Anterior cingulate cortex (tissue), 58 donors: Measurements from ENCODE around the gene ACKR3.
A peak's percentile ranks its signal among the peaks of the same experiment; 100 is the strongest.

Source experiments
- DNase-seq, 58 donors: peaks; one replicate each; lab custom pipeline; 2025; lab: John Stamatoyannopoulos, UW

The ACKR3 gene

DNA sequence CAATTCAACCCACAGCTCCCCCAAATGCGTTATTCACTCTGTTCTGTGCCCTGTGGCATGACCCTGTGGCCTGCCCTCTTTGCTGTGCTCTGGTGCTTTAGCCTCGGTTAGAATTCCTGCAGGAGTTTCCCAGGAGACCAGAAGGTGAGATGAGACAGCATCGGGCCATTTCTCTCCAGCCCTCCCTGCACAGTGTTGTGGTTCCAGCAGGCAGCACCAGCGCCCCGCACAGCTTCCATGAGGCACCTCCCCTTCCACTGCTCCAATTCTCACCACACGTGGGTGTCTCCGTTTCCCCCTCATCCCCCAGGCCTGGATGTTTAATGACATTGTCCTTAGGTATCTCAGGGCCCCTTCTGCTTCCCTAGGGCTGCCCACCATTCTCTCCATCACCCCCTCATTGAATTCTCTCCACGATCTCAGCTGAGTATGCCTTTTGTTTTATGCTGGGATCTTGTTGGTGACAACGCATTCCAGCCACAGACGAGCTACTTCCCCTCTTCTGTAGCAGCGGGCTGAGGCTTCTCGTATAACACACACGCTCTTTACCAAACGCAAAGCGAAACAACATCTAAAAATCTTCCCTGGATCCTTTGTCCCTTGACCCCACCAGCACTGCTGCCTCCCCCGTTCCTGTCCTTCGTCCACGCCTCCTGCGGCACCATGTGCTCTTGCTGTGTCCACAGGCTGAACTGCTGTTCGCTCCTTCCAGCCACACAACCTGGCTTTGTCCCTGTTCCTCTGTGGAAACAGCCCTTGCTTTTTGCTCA, 35.1 kb downstream of the ACKR3 start:
- no peak for DNase-seq

DNA sequence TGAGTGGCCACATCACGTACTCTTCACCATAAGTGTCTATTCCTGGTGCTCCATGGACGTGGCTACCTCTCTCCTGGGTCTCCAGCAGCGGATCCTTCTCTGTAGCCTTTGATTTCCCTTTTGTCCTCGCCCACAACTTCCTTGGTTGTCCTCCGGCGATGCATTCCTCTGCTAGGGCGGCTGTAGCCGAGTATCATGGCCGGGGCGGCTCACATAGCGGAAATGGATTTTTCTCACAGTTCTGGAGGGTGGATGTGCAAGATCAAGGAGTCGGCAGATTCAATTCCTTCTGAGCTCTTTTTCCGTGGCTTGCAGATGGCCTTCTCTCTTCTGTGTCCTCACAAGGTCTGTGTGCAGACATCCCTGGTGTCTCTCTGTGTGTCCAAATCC, 35.7 kb downstream of the ACKR3 start:
- DNase-seq = no peak

DNA sequence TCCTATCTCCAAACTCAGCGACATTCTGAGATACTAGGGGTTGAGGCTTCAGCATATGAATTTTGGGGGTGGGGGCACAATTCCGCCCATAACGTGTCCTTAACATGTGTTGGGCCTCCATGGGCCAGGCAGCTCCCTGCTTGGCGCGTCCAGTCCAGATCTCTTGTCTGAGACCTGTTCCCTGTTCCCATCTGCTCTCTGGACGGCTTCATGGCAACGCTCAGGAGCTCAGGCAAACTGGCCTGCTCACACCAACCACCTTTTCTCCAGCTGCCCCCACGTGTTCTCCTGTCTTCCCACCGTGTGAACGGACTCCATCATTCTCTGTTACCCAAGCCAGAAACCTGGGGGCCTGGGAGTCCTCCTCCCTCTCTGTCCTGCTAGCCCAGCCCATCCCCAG, 36.4 kb downstream of the ACKR3 start:
- DNase-seq = no peak

DNA sequence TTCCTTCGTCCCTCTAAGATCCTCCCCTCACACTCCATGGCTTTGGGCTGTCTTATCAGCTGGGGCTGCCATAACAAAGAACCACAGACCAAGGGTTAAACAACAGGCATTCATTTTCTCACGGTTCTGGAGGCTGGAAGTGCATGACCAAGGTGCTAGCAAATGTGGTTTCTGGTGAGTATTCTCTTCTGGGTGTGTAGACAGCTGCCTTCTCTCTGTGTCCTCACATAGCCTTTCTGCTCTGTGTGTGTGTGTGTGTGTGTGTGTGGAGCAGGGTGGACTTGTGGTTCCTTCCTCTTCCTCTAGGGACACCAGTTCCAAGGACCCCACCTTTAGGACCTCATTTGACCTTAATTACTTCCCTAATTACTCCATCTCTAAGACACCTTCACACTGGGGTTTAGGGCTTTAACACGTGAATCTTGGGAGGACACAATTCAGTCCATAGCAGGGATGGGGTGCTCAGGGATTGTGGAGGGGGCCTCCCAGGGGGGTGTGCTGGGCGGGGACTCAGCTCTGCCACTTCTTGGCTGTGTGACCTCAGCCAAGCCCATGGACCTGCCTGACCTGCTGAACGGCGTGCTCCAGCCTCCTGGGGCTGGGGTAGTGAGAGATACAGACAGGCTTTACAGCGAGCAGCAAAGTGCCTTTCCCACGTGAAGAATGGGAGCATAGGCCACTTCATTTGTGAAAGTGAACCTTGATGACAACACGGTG, 38.0 kb downstream of the ACKR3 start:
- no peak for DNase-seq

DNA sequence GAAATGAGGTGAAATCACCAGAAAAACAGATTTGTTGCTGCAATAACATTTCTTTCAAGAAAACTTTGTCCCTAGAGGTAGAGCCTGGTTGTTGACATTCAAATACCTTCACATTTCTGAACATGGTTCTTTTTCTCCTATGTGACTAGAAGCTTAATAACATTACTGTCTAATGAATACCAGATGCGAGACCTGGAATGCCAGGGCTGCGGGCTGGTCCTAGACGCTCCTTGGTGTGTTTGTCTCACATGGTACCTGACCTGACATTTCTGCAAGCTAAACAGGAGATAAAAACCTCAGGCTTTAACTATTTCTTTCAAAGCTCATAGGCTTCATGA, 38.5 kb downstream of the ACKR3 start:
- no peak for DNase-seq

DNA sequence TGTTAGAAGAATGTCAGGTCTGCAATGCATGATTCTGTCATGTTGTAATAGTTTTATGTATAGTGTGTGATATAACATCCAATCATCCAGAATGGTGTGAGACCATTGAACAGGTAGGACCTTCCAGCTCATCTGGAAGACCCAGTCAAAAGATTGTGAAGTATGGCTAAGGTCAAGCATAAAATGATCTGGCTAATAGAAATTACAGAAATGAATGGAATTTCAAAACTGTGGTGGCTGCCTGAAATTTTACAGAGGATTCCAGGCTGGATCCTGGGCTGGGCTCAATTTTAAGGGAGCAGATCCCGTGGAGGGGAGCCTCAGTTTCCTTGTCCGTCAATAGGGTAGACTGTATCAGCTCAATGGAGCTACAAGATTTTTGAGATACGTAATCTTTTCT, 39.1 kb downstream of the ACKR3 start:
- DNase-seq = no peak

DNA sequence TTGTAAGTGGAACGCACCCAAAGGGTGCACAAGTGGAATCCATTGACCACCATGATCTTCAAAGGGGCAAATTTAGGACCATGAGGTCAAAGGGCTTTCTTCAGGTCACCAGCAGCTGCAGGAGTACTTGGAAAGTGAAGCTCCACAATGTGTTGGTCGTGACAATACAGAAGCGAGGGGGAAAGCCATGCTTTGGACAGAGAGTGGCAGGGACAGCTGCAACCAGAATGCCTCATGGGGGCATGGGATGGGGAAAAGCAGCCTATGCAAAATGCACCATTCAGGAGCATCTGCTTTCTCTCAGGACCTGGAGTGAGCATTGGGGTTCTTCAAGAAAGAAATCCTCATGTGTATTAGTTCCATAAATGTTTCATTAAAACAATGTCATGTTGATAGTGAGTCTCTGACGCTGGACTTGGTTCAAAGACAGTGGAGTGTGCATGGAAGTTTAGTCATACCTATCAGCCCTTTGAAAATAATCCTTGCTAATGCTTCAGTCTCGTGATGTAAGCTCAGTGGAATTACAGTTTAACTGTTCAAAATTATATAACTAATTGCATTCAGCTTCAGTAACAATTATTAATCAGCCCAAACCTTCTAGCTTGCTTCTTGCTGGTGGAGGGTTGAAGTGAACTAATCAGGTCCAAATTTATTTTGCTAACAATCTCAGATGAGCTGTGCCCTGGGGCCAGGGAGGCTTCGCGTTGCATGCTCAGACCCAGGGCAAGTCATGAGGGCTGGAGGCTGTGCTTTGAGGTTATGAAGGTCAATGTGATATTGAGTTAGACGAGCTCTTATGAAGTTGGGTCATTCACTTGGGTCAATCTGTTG, 41.6 kb downstream of the ACKR3 start:
- DNase-seq = no peak

DNA sequence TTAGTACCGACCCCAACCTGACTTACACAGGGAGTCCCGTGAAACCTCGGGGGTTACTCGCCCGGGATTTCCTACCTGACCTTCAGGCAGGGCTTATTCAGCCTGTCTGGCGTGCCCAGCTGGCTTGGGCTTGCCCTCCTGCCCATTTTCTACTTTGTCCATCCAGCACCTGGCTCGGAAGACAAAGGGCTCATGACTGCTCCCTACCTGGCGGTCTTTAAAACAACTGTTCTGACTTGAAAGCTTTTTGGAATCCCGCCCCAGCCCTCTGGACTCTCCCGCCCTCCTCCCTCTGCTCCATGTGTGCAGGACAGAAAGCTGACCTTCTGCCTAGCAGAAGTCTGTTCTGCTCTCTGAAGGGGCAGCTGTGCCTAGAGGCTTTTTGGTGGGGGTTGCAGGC, 43.1 kb downstream of the ACKR3 start:
- DNase-seq = no peak

DNA sequence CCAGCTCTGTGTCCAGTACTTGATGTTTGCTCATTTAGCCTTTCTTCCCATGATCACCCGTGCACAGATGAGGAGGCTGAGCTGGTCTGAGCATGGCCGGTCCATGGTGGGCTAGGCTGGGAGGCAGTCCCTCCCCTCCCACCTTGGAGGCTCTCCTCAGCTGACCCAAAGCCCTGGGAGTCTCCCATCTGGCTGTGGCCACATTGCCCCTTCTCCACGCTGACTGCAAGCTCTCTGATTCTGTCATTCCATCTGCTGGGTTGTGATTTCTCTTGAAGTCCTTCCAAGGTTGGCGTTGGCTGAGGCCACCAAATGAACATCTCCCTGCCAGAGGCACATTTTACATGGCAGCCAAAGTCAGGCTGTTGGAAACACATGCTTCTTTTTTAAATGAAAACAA, 44.0 kb downstream of the ACKR3 start:
- DNase-seq = peak in 1 of 58 donors; percentile 21

DNA sequence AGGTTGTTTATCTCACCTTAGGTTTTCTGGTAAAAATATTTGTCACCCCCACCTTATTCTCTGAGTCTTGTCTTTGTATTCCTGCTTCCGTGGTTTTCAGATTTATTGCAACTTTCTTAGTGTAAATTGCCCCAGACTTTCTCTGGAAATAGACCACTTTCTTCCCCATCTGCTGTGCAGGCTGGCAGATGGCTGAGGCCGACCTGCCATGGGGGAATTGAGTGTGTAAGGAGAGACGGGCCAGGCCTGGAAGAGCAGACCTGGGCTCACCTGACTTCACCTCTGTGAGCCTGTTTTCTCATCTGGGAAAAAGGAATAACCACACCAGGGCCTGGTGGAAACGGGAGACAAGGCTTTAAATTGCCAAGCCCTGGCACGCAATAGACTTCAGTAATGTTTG, 44.9 kb downstream of the ACKR3 start:
- DNase-seq = no peak

DNA sequence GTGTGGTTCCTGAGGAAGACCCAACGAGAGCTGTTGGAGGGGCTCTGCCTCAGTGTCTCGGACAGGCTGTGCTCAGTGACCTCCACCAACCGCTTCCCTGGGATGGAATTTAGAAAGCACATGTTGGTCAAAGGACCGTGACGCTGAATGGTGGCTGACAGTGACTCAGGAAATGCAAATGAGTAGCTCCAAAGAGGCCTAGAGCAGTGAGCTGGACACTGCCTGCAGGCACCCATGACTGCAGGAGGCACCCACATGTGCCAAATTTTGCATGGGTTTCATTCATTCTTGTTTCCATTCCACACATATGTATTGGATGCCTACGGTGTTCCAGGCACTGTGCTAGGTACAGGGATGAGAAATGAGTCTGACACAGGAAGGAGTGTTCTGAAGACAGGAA, 46.4 kb downstream of the ACKR3 start:
- DNase-seq = no peak

DNA sequence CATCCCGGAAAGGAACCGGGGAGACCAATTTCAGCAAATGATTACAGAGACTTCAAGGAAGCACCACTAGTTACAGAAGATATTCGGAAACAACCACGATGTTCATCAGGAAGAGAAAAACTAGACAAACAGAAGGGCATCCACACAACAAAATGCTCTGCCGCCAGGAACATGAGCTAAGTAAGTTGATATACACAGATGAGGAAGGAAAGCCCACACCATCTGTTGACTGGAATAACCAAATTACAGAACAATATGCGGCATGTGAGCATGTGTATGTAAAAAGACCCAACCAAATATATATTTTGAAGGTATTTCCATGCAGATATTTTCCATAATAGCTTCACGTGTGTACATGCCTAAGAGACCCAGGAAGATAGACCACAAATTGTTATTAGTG, 47.0 kb downstream of the ACKR3 start:
- no peak for DNase-seq

DNA sequence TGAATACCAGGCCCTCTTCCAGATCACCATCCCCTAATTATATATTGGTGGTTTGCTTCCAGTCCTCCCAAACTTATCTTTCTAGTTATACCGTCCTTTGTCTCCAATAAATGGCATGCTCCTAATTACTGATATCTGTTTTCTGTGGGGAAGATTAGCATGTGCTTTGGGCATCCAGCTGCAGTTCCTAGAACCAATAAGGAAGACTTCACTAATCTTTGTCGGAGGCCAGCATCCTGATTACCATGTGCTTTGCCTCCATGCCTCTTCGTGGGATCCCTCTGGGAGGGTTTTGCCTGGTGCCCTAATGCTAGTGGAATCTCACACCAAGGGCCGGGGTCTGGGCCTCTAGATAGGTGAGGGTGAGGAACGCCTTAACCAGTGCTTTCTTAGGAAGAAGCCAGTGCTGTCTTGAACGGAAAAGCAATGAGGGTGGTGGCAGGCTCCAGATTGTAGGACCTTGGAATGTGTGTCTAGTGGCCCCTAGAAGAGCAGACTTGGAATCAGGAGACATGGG, 47.7 kb downstream of the ACKR3 start:
- DNase-seq = no peak

DNA sequence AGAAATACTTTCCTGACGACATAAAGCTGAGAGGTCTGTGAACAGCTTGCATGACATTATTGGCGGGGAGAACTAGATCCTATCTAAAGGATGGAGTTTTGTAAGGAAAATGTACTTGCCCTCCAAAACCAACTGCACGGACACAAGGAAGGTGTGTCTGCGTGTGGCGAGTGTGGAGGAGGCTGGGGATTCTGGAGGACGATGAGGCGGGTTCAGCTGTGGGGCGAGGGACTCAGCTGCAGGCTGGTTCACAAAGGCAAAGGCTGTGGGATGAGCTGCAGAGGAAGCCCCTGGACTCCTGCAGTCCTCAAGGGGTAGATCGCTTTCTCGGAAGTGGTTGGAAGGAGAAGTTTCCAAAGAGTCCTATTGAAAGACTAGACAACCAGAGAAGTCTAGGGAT, 48.2 kb downstream of the ACKR3 start:
- DNase-seq = no peak

DNA sequence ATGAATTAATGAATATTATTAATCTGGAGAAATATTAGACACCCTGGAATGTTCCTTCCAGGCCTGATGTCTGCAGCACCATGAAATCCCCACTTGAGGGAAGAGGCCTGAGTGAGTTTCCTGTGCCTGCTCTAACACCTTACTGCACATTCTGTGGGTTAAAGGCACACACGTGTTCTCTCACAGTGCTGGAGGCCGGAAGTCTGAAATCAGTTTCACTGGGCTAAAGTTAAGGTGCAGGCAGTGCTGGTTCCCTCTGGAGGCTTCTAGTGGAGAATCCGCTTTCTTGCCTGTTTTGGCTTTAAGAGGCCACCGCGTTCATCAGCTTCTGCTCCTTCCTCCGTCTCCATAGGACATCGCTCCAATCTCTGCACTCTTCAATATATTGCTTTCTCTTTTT, 48.7 kb downstream of the ACKR3 start:
- no peak for DNase-seq

DNA sequence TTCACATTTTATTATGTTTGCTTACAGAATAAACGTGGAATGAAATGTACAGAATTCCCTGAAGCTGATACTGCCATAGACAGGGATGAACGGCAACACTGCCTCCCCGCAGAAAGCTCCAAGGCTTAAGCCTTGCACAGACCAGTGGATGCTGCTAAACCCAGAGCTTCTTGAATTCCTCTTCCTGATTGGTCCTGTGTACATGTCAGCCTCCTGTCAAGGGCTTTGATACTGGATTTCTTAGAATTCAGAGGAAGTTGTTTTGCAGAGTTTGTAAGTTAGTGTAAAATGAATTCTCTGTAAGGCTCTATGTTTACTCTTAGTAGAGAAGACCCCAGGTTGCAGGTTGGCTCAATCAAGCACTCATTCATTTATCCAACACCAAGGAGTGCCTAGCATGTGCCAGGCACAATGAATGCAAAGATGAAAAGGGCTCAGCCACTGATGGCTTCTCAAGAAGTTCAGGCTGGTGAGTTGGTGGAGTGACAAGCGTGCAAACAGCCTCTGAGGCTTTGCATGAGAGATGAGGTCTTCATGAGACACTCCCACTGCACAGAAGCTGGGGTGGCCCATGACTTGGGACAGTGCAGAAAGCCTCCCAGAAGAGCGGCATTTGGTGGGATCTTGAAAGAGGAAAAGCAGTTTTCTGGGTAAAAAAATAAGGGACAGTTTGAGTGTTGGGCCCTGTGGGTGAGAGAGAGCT, 50.4 kb downstream of the ACKR3 start:
- no peak for DNase-seq

DNA sequence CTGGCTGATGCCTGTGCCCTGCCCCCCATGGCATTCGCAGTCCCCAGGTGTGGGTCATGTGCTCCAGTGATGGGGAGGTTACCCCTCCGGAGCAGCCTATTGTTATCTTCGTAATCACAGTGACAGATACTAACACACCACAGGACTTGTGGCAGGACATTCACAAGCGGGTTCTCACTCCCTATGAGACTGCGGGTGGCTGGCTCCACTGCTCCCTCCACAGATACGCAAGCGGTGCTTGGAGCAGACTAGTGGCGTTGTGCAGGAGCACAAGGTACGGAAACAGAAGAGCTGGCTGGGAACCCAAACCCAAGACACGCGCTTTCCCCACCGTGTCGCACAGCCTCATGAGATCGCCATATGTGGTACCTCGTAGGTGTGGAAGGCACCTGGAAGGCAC, 52.2 kb downstream of the ACKR3 start:
- no peak for DNase-seq

DNA sequence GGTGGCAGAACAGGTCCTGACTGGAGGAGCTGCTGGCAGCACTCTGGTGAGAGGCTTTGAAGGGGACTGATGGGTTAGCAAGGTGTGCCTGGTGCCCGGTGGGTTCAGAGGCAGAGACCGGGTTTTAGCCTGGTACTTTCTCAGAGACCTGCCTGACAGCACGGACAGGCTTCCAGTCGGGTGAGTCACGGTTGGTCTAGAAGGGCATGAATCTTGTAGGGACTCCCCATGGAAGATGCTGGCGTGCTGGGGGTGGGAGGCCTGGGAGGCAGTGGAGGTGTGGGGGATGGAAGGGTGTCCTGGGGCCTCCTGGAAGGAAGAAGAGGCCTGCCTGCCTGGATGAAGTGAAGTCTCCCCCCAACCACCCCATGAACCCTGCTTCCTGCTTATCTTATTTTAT, 52.6 kb downstream of the ACKR3 start:
- no peak for DNase-seq

DNA sequence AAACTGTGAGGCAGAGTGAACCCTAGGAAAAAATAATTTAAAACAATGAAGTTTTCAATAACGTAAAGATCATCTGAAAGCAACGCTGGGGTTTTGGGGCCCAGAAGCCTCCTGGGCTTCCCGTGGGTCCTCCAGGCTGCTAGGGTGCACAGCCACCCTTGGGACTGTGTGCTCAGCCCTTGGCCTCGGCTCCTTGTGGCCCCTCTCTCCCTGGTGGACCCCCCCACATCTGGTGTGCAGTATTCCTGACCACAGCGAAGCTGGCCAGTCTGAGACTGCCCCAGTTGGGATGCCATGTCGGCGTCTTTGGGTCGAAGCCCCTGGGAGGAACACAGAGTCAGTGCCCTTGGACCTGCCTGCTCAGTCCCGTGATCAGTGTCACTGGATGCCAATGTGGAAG, 53.0 kb downstream of the ACKR3 start:
- no peak for DNase-seq

DNA sequence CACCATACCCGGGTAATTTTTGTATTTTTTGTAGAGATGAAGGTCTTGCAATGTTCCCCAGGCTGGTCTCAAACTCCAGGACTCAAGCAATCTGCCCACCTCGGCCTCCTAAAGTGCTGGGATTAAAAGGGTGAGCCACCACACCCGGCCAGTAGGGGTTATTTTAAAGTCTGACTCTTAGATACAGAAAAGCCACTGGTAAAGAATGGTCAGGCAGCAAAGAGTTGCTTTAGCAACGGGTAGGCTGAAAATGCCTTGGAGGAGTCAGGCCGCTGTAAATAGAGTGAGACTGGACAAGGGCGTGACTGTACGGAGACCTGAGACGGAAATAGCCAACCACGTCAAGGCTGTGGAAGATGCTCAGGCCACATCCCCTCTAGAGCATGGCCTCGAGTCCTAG, 54.2 kb downstream of the ACKR3 start:
- no peak for DNase-seq
